NCI-H146 treated with DMSO at 0.1 percent for 48 hours (cell line): ENCODE results near the gene NPW.
A peak's percentile ranks its signal among the peaks of the same experiment; 100 is the strongest.
"Not testable (repeated sequence)": the region's sequence is repeated elsewhere in the genome, so short reads cannot be mapped to it uniquely, and the experiment has no call there.

Source experiments
- DNase-seq: peaks from one replicate; lab custom pipeline; 2025; ENCODE audit not compliant: unreplicated experiment; lab: John Stamatoyannopoulos, UW

NPW gene

GRCh38 chr16:2001456-2002355 is 17.9 kb upstream of the NPW start:
- DNase-seq: no peak

- DNase-seq: no peak
These were observed 17.0 kb upstream of the NPW start for GRCh38 chr16:2002406-2003230.

GRCh38 chr16:2003231-2003826 is 16.3 kb upstream of the NPW start:
- no peak for DNase-seq

DNA sequence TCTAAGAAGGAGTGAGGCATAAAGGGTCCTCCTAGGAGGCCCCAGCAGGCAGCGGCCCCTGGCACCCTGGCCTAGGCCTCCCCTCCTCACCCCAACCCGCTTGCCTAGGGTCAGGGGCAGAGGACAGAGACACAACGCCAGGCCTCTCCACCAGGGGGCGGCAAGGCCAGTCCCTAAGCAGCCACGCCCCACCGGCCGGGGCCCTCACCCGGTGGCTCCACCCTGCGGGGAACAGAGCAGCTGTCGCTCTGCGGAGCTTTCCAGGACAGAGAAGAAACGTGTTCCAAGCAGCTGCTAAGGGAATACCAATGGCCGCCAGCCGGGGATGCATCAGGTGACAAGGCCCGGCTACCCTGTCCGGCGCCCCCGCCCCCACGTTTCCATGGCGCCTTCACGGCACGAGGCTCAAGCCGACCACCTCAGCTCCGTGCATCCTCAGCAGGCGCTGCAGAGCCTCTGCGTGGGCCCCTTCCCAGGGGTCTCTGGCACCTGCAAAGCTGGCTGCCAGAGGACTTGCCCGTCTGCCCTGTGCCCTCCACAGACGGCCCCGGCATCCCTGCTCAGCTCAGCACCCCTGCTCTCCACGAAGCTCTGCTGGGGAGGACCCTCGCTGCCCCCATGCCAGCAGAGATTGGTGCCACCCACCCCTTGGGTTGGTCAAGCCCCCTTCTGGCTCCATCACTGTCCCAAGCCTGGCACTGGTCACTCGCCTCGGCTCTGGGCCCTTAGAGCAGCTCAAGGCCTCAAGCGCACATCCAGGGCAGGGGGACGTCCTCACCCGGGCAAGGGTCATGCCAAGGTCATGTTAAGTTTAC is 15.6 kb upstream of the NPW start:
- peak; percentile 91 for DNase-seq

DNA sequence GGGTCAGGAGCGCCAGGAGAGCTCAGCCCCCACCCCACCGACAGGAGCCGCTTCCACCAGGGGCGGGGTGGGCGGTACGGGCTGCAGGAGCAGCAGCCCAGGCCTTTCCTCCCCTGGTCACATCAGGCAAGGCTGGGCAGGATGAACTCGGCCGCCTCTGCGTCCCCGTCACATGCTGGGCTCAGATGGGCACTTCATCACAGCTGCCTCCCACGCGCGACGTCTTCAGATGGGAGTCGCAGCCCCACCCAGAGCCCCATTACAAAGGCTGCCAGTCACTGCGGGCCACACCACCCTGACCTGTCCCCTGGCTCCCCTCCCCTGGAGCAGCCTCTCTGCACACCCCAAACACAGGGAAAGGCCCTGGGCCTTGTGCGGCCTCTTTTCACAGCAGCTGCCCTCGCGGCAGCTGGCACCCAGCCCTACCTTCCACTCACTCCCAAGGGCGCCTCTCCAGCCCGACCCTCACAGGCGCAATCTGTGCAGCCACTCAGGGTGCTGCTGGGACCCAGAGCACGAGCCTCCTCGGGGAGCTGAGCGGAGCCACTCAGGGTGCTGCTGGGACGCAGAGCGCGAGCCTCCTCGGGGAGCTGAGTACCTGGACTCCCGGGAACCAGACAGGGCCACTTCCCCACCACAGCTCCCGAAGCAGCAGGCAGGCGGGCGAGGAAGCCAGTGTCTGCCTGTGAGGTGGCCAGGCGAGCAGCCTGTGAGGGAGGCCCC is 14.6 kb upstream of the NPW start:
- DNase-seq: no peak

DNA sequence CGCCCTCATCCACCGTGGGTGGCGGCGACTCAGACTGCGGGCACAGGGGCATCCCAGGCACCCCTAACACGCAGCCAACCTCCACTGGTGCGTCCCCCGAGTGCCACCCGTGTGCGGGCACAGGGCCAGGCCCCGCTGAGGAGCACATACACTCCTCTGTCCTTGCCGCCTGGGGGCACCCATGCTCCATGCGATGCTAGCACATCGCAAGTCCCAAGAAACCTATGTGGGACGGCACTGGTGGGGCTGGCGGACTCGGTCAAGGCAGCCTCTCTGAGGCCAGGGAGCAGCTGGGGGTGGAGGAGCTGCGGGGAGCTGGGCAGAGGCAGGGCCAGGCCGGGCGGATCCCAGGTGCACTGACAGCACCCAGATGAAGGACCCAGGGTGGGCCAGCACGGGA is 13.9 kb upstream of the NPW start:
- no peak for DNase-seq

DNA sequence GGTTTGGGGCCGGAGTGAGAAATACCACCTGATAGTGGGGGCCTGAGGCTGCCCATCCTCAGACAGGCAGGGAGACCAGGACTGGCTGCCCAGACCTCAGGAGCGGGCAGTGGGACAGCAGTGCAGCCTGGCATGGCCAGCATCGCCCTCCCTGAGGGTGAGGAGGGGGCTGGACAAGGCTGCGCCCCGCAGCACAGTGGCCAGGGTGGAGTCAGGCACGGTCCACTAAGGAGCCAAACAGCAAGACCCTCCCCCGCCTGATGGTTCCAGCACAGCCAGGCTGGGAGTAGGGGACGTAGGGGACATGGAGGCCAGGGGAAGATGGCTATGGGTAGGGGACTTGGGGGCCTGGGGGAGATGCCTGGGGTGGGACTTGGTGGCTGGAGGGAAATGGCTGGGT is 13.3 kb upstream of the NPW start:
- DNase-seq: no peak

GRCh38 chr16:2007081-2007836 is 12.3 kb upstream of the NPW start:
- DNase-seq: no peak

DNA sequence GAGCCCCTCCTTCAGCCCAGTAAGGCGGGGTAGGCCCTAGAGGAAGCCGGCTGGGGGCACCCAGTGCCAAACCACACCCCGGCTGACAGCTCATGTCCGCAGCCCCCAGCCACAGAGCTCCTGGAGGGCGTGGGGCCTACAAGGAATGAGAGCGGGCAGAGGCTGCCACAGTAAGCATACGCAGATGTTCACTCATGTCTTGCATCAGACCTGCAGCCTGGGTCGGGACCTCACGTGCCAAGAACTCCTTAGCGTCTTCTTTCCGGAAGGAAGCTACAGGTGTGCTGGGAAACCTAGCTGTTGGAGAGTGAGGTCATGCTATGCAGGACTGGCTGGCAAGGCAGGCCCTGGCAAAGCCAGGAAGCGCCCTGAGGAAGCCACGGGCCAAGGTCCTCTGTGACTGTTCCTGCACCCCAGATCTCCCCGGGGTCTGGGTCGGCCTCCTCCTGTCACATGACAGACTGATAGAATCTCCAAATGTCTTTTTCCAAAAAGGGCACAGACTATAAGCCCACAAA is 11.5 kb upstream of the NPW start:
- no peak for DNase-seq

- DNase-seq: no peak
These were observed 10.9 kb upstream of the NPW start for GRCh38 chr16:2008631-2009163.

DNA sequence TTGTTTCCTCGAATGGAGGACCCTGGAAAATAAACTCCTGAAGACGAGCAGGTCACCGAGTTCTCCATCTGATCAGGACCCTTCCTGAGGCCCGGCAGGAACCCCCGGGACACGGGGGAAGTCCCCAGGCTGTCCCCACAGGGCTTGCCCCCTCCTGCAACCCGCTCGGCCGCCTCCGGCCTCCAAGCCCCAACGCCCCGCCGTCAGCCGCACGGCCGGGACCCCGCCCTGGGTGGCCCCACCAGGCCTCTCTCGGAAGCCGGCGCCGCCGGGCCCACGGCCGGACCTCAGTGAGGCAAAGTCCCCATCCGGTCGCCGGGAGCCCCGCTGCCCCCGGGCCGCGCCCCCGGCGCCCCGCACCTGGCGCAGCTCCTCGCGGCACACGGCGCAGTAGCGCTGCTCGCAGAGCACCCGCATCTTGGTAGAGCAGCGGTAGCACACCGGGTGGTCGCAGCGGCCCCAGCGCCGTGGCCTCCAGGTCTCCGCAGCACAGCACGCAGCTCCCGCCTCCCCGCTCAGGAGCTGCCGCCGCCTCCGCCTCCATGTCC is 10.3 kb upstream of the NPW start:
- no peak for DNase-seq

DNA sequence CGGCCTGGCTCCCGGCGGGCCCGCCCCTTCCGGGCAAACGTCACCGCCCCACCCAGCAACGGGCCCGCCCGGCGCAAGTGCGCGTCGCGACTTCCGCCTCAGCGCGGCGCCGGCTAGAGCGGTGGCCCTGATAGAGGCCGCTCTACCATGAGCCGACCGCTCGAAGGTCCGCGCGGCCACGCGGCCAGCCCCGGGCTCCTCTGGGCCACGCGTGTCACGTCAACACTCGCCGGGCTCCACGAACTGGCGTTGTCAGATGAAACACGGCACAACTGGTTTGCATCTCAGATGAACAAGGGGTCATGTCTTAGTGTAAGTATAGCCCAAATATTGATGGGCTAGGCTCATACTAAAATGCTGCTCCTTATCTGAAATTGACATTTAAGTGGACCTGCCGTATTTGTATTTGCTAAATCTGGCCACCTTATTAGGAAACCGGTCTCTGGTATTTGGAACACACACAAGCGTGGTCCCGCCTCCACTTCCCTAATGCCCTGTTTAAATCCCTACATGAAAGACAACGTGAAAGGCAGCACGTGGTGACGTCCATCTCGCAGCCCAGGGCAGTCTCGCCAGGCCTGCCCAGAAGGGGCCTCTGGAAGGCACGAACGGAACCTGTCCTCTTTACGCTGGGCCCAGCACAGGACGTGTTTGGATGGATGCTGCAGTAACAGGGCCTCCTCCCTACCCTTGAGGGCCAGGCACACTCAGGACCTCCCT is 9.6 kb upstream of the NPW start, which contains the start of gene ZNF598:
TSS of gene ZNF598 (minus strand) at position 31 of the 720 bp plus-strand sequence.
- DNase-seq: peak; percentile 59

DNA sequence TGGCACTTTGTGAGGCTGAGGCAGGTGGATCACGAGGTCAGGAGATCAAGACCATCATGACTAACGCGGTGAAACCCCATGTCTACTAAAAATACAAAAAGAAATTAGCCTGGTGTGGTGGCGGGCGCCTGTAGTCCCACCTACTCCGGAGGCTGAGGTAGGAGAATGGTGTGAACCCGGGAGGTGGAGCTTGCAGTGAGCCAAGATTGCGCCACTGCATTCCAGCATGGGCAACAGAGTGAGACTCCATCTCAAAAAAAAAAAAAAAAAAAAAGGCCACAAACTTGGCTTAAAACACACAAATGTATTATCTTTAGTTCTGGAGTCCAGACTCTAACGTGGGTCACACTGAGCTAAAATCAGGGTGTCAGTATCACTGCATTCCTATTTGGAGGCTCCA is 7.9 kb upstream of the NPW start:
- DNase-seq: not testable (repeated sequence)

GRCh38 chr16:2013527-2013926 is 6.1 kb upstream of the NPW start:
- no peak for DNase-seq

DNA sequence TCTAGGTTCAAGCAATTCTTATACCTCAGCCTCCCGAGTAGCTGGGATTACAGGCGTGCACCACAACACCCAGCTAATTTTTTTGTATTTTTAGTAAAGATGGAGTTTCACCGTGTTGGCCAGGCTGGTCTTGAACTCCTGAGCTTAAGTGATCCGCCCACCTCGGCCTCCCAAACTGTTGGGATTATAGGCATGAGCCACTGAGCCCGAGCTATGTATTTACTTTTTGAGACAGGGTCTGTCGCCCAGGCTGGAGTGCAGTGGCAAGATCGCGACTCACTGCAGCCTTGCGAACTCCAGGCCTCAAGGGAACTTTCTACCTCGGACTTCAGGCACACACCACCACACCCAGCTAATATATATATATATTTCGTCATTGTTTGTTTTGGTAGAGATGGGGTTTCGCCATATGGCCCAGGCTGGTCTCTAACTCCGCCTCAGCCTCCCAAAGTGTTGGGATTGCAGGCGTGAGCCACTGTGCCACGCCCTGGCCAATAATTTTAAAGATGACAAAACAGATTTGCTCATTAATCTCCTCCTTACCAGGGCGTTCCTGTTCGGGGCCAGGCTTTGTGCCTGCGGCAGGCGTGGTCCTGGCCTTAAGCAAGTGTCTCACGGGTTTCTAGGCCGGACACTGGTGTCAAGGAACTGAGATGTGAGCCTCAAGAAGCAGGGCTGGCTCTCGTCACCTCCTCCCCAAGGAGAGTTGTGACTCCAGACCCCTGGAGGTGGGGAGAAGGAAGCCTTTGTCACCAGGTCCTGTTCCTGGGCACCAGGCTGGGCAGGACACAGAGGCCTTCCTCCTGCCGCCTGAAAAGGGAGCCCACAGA is 4.3 kb upstream of the NPW start:
- DNase-seq: no peak

- no peak for DNase-seq
These were observed 3.7 kb upstream of the NPW start for GRCh38 chr16:2015947-2016208.

GRCh38 chr16:2016407-2016922 is 3.1 kb upstream of the NPW start:
- DNase-seq: no peak
